Smooth muscle cell (in vitro differentiated cells): ENCODE measurements around the gene LKAAEAR1. TPM values are rescaled to one million over a fixed set of nuclear protein-coding genes. Genes with fewer than 3 reads are reported as not detected.

Experiments used
- DNase-seq: peaks from one replicate; lab custom pipeline; 2025; ENCODE audit not compliant: unreplicated experiment; lab: John Stamatoyannopoulos, UW
- H2AFZ ChIP-seq: fragments of 200-600 bp; sonication (generic); 2 replicates; pipeline ENCODE4 v1.6.0; 2016; ENCODE audit warnings: antibody characterized with exemption, low read depth, mild to moderate bottlenecking
- H3F3A ChIP-seq: fragments of 200-600 bp; sonication (generic); 2 replicates; pipeline ENCODE4 v1.6.0; 2017; ENCODE audit warnings: antibody characterized with exemption, low read depth
- H3K27ac ChIP-seq: fragments of 200-600 bp; sonication (generic); 2 replicates; pipeline ENCODE4 v1.5.1; 2016; ENCODE audit warnings: low read depth, mild to moderate bottlenecking
- H3K27me3 ChIP-seq: fragments of 200-600 bp; sonication (generic); 2 replicates; pipeline ENCODE4 v1.6.1; 2016; ENCODE audit warnings: low read depth, mild to moderate bottlenecking
- H3K36me3 ChIP-seq: fragments of 200-600 bp; sonication (generic); 2 replicates; pipeline ENCODE4 v1.5.1; 2016; ENCODE audit warnings: low read depth
- H3K4me1 ChIP-seq: fragments of 200-600 bp; sonication (generic); 2 replicates; pipeline ENCODE4 v1.5.1; 2016; ENCODE audit warnings: low read depth
- H3K4me2 ChIP-seq: fragments of 200-600 bp; sonication (generic); 2 replicates; pipeline ENCODE4 v1.6.0; 2016; ENCODE audit warnings: mild to moderate bottlenecking
- H3K4me3 ChIP-seq: fragments of 200-600 bp; sonication (generic); 2 replicates; pipeline ENCODE4 v1.5.1; 2016; ENCODE audit warnings: mild to moderate bottlenecking
- H3K79me2 ChIP-seq: fragments of 200-600 bp; sonication (generic); 2 replicates; pipeline ENCODE4 v1.6.0; 2016; ENCODE audit warnings: low read depth, mild to moderate bottlenecking
- H3K9ac ChIP-seq: fragments of 200-600 bp; sonication (generic); 2 replicates; pipeline ENCODE4 v1.6.0; 2016; ENCODE audit warnings: low read depth
- H3K9me3 ChIP-seq: fragments of 200-600 bp; sonication (generic); replicated peaks from 2 replicates; pipeline ENCODE4 v1.5.1; 2016; ENCODE audit warnings: low read depth
- H4K20me1 ChIP-seq: fragments of 200-600 bp; sonication (generic); 2 replicates; pipeline ENCODE4 v1.6.0; 2016; ENCODE audit warnings: low read depth
- CTCF ChIP-seq: fragments of 200-600 bp; sonication (generic); IDR thresholded peaks from 2 replicates; pipeline ENCODE4 v1.5.1; 2017; ENCODE audit warnings: borderline replicate concordance, mild to moderate bottlenecking, antibody characterized with exemption; ENCODE audit not compliant: insufficient read depth, poor library complexity, severe bottlenecking
- WGBS: methylation state at CpG from one replicate; pipeline ENCODE4 v1.1.7; 2016; ENCODE audit warnings: low lambda C conversion rate; 5-methylcytosine and 5-hydroxymethylcytosine counted together
- polyA plus RNA-seq: library from polyadenylated mRNA; unstranded; fragments of >200 nt; fragmentation: Nextera tagmentation; extraction: Ambion mirVana; gene quantifications from 2 replicates; pipeline ENCODE4 v1.2.1, GENCODE V29; 2016
- total RNA-seq: library from RNA; depleted of rRNA; stranded (reverse); fragments of >200 nt; gene quantifications from 2 replicates; pipeline ENCODE4 v1.2.3, GENCODE V29; 2014

Gene LKAAEAR1
- total and polyA plus RNA-seq, 2 experiments from 2014 or later: 0.79 TPM; not detected in 1

GRCh38 chr20:64041781-64042053 lies 42.5 kb downstream of the LKAAEAR1 start:
- Histone ChIP-seq H3K4me3 (peak overlapping the region; percentile 57), H3K4me2 (peak overlapping the region; percentile 97), H3K27me3 (peaks cover 41% of the 10 kb centered on the region), H3K9ac (no peak overlapping the region), H3K9me3 (no peaks in the 10 kb centered on the region), H3K4me1 (peaks cover 10% of the 10 kb centered on the region), H3K36me3 (no peaks in the 10 kb centered on the region), H2AFZ (no peak overlapping the region), H3F3A (peaks cover 6% of the 10 kb centered on the region), H4K20me1 (no peaks in the 10 kb centered on the region), H3K79me2 (no peaks in the 10 kb centered on the region), H3K27ac (no peak overlapping the region)
- TF ChIP-seq CTCF: no peak
- WGBS: 56% methylated on average over 9 of the region's 11 CpGs
- DNase-seq: no peak

- 78% methylated on average over 15 of the region's 15 CpGs for WGBS
- H3K36me3 ChIP-seq: no peaks in the 10 kb centered on the region
- no peaks in the 10 kb centered on the region for H3K79me2 ChIP-seq
- H3K27ac ChIP-seq: no peak overlapping the region
- peaks cover 6% of the 10 kb centered on the region for H3F3A ChIP-seq
- TF ChIP-seq CTCF: no peak
- H4K20me1 ChIP-seq: no peaks in the 10 kb centered on the region
- peaks cover 41% of the 10 kb centered on the region for H3K27me3 ChIP-seq
- peak overlapping the region; percentile 97 for H3K4me2 ChIP-seq
- no peaks in the 10 kb centered on the region for H3K9me3 ChIP-seq
- no peak overlapping the region for H2AFZ ChIP-seq
- peaks cover 10% of the 10 kb centered on the region for H3K4me1 ChIP-seq
- H3K4me3 ChIP-seq: no peak overlapping the region
- no peak overlapping the region for H3K9ac ChIP-seq
- no peak for DNase-seq
These were observed 43.0 kb downstream of the LKAAEAR1 start for GRCh38 chr20:64041040-64041780.

- peaks cover 41% of the 10 kb centered on the region for H3K27me3 ChIP-seq
- H3K36me3 ChIP-seq: no peaks in the 10 kb centered on the region
- 87% methylated on average over 12 of the region's 12 CpGs for WGBS
These were observed 43.8 kb downstream of the LKAAEAR1 start for GRCh38 chr20:64040231-64041039.

More at GRCh38 chr20:64040231-64041039, 43.8 kb downstream of the LKAAEAR1 start:
- Histone ChIP-seq H3K79me2 (no peaks in the 10 kb centered on the region), H3K27ac (no peak overlapping the region), H3K9ac (no peak overlapping the region), H2AFZ (no peak overlapping the region), H4K20me1 (no peaks in the 10 kb centered on the region), H3K4me2 (no peak overlapping the region), H3K4me3 (no peak overlapping the region), H3F3A (peaks cover 6% of the 10 kb centered on the region), H3K4me1 (peaks cover 10% of the 10 kb centered on the region), H3K9me3 (no peaks in the 10 kb centered on the region)
- no peak for TF ChIP-seq CTCF
- no peak for DNase-seq
